ENCODE measurements around the gene TMTC2.

TMTC2 gene

GRCh38 chr12:82835217-82835616 is 148.5 kb downstream of the TMTC2 start:
- Histone ChIP-seq H3K79me2 (ENCODE audit: insufficient read depth, low read length) (no peaks in the 10 kb centered on the region), H3K4me2 (ENCODE audit: low read length) (no peak overlapping the region), H2AFZ (ENCODE audit: low read length) (no peak overlapping the region), H3K36me3 (ENCODE audit: insufficient read depth, low read length) (no peaks in the 10 kb centered on the region), H3K9ac (ENCODE audit: low read length) (no peak overlapping the region), H3K9me3 (ENCODE audit: low read length) (no peaks in the 10 kb centered on the region), H4K20me1 (ENCODE audit: insufficient read depth, low read length) (no peaks in the 10 kb centered on the region), H3K27ac (ENCODE audit: low read depth, low read length, poor library complexity, severe bottlenecking) (no peak overlapping the region), H3F3A (ENCODE audit: insufficient read depth, low read length) (no peaks in the 10 kb centered on the region), H3K27me3 (ENCODE audit: insufficient read depth, low read length) (no peaks in the 10 kb centered on the region), H3K4me1 (ENCODE audit: insufficient read depth, low read length, severe bottlenecking) (peaks cover 6% of the 10 kb centered on the region), H3K4me3 (ENCODE audit: low read depth, low read length, poor library complexity, severe bottlenecking) (no peak overlapping the region), H3K9me2 (ENCODE audit: low read depth, low read length) (no peaks in the 10 kb centered on the region)
- TF ChIP-seq EZH2 (IDR thresholded peaks at IDR 0.05; ENCODE audit: borderline replicate concordance, low read length) (no peak), CTCF (IDR thresholded peaks at IDR 0.05; ENCODE audit: low read length) (no peak)

DNA sequence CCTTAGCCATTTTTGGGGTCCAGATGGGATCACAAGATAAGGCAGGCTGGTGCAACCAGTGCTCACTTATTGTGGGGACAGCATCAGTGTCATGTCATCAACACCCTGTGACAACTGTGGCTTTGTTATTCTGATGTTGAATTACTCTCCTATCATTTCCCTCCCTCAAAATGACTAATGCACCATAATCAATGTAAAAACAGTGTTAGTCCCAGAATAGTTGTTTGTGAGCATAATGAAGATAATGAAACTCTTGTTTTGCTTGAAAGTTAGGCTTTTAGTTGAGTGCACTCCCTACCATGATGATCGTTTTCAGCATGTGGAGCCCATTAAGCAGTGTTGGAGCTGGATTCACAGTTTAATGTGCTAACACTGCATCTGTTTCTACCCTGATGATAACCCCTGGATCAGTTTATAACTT is 151.4 kb downstream of the TMTC2 start:
- Histone ChIP-seq H3K9ac (ENCODE audit: low read length) (no peak overlapping the region), H3K4me3 (ENCODE audit: low read depth, low read length, poor library complexity, severe bottlenecking) (no peak overlapping the region), H3F3A (ENCODE audit: insufficient read depth, low read length) (no peaks in the 10 kb centered on the region), H4K20me1 (ENCODE audit: insufficient read depth, low read length) (no peaks in the 10 kb centered on the region), H3K4me1 (ENCODE audit: insufficient read depth, low read length, severe bottlenecking) (no peaks in the 10 kb centered on the region), H3K36me3 (ENCODE audit: insufficient read depth, low read length) (no peaks in the 10 kb centered on the region), H3K27me3 (ENCODE audit: insufficient read depth, low read length) (no peaks in the 10 kb centered on the region), H3K27ac (ENCODE audit: low read depth, low read length, poor library complexity, severe bottlenecking) (no peak overlapping the region), H3K79me2 (ENCODE audit: insufficient read depth, low read length) (no peaks in the 10 kb centered on the region), H3K9me2 (ENCODE audit: low read depth, low read length) (no peaks in the 10 kb centered on the region), H3K4me2 (ENCODE audit: low read length) (no peak overlapping the region), H3K9me3 (ENCODE audit: low read length) (no peaks in the 10 kb centered on the region), H2AFZ (ENCODE audit: low read length) (no peak overlapping the region)
- TF ChIP-seq CTCF (IDR thresholded peaks at IDR 0.05; ENCODE audit: low read length), result no peak
- no peak for TF ChIP-seq EZH2 (IDR thresholded peaks at IDR 0.05; ENCODE audit: borderline replicate concordance, low read length)

- Histone ChIP-seq H3K27ac (ENCODE audit: low read depth, low read length, poor library complexity, severe bottlenecking) (no peak overlapping the region), H3K9me3 (ENCODE audit: low read length) (no peaks in the 10 kb centered on the region), H3K36me3 (ENCODE audit: insufficient read depth, low read length) (no peaks in the 10 kb centered on the region), H2AFZ (ENCODE audit: low read length) (no peak overlapping the region), H3K4me2 (ENCODE audit: low read length) (no peak overlapping the region), H3K9ac (ENCODE audit: low read length) (no peak overlapping the region), H3K79me2 (ENCODE audit: insufficient read depth, low read length) (no peaks in the 10 kb centered on the region), H3K4me3 (ENCODE audit: low read depth, low read length, poor library complexity, severe bottlenecking) (no peak overlapping the region), H4K20me1 (ENCODE audit: insufficient read depth, low read length) (no peaks in the 10 kb centered on the region), H3K9me2 (ENCODE audit: low read depth, low read length) (no peaks in the 10 kb centered on the region), H3K27me3 (ENCODE audit: insufficient read depth, low read length) (no peaks in the 10 kb centered on the region), H3F3A (ENCODE audit: insufficient read depth, low read length) (no peaks in the 10 kb centered on the region), H3K4me1 (ENCODE audit: insufficient read depth, low read length, severe bottlenecking) (no peaks in the 10 kb centered on the region)
- TF ChIP-seq CTCF (IDR thresholded peaks at IDR 0.05; ENCODE audit: low read length) (no peak), EZH2 (IDR thresholded peaks at IDR 0.05; ENCODE audit: borderline replicate concordance, low read length) (no peak)
These were observed 152.1 kb downstream of the TMTC2 start for GRCh38 chr12:82838827-82839226.
